Measurements from ENCODE around the gene PTPRG. TPM values are rescaled to one million over a fixed set of nuclear protein-coding genes. Genes with fewer than 3 reads are reported as not detected.

Gene PTPRG
- total RNA-seq, 1 donor from 2014 or later: 25.2 TPM

DNA sequence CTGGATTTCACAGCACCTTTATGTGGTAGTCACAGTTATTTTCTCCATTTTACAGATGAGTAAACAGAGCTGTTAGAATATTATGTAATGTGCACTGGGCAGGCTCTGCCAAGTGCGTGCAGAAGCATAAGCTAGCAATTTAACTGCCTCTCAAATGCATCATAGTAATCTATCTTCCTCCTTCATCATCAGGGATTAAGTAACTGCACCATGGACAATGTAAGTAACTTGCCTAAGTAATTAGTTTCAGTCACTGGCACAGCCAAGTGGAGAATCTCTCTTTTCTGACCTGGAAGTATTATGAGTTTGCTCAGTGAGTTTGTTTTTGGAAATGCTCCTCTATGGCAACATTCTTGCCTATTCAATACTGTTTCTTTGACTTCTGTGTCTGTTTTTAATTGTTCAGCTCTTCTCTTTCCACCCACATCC is 260.5 kb downstream of the PTPRG start:
- Histone ChIP-seq H3K27me3 (ENCODE audit: control insufficient read depth, insufficient read depth, low read length) (no peaks in the 10 kb centered on the region), H3K4me3 (ENCODE audit: low read depth, low read length) (no peak overlapping the region), H3K36me3 (ENCODE audit: control insufficient read depth, insufficient read depth, low read length) (no peaks in the 10 kb centered on the region)
- TF ChIP-seq, protein P1, sequence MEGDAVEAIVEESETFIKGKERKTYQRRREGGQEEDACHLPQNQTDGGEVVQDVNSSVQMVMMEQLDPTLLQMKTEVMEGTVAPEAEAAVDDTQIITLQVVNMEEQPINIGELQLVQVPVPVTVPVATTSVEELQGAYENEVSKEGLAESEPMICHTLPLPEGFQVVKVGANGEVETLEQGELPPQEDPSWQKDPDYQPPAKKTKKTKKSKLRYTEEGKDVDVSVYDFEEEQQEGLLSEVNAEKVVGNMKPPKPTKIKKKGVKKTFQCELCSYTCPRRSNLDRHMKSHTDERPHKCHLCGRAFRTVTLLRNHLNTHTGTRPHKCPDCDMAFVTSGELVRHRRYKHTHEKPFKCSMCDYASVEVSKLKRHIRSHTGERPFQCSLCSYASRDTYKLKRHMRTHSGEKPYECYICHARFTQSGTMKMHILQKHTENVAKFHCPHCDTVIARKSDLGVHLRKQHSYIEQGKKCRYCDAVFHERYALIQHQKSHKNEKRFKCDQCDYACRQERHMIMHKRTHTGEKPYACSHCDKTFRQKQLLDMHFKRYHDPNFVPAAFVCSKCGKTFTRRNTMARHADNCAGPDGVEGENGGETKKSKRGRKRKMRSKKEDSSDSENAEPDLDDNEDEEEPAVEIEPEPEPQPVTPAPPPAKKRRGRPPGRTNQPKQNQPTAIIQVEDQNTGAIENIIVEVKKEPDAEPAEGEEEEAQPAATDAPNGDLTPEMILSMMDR (IDR thresholded peaks at IDR 0.05; ENCODE audit: insufficient read depth, low read length, poor library complexity, severe bottlenecking): no peak
- DNase-seq (ENCODE audit: low read depth): no peak

DNA sequence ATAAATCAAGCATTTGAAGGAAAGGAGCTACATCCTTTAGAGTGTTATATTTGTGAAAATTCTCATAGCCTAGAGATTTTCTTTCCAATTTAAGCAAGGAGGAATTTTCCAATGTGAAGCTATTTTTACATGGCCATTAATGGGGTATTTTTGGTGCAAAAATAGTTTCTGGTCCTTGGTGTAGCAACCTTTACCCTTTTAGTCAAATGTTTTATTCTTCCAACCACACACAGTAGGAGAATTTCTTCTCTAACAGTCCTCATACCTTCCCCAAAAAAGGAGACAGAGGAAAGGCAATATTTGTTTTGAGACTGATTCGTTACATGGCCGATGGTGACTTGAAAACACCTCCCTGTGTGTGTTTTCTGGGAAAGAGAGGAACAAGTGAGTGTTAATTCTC is 261.2 kb downstream of the PTPRG start:
- Histone ChIP-seq H3K36me3 (ENCODE audit: control insufficient read depth, insufficient read depth, low read length) (no peaks in the 10 kb centered on the region), H3K27me3 (ENCODE audit: control insufficient read depth, insufficient read depth, low read length) (no peaks in the 10 kb centered on the region), H3K4me3 (ENCODE audit: low read depth, low read length) (no peak overlapping the region)
- DNase-seq (ENCODE audit: low read depth): no peak
- TF ChIP-seq, protein P1 (IDR thresholded peaks at IDR 0.05; ENCODE audit: insufficient read depth, low read length, poor library complexity, severe bottlenecking): no peak

DNA sequence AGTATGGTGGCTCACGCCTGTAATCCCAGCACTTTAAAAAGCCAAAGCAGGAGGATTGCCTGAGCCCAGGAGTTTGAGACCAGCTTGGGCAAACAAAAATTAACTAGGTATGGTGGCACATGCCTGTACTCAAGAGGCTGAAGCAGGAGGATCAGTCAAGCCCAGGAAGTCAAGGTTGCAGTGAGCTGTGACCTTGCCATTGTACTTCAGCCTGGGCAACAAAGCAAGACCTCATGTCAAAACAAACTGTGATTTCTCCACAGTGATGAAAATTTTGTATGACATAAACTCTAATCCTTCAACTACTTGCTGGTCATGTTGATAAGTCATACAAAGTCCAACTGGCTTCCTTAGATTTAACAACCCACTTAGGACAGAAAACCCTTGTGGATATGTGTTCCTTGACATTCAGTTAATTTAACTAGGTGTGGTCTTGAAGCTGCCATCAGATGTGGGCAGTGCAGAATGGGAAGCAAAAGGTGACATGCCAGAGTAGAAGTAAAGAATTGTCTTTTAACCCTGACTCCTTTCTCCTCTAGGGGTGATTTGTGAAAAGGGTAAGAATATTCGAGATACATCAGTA is 263.3 kb downstream of the PTPRG start:
- TF ChIP-seq, protein P1 (IDR thresholded peaks at IDR 0.05; ENCODE audit: insufficient read depth, low read length, poor library complexity, severe bottlenecking): no peak
- no peaks in the 10 kb centered on the region for H3K36me3 ChIP-seq (ENCODE audit: control insufficient read depth, insufficient read depth, low read length)
- no peak overlapping the region for H3K4me3 ChIP-seq (ENCODE audit: low read depth, low read length)
- no peak for DNase-seq (ENCODE audit: low read depth)
- H3K27me3 ChIP-seq (ENCODE audit: control insufficient read depth, insufficient read depth, low read length): no peaks in the 10 kb centered on the region

DNA sequence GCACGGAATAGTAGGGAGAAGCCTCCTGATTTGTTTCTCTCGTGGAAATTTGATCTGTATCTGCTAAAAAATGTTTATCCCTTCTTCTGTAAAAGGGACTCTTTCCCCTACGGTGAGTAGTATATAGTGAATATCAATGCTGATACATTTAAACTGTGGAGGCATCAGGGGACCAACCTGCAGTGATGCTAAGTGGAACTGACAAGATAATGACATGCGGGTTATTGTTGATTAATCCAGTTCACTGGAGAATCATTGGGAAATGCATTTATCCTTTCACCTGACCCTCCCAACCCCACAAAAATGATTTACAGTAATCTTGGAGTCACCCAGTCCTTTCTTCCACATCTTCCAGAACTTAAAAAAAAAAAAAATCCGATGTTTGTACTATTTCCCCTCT is 264.8 kb downstream of the PTPRG start:
- Histone ChIP-seq H3K4me3 (ENCODE audit: low read depth, low read length) (no peak overlapping the region), H3K27me3 (ENCODE audit: control insufficient read depth, insufficient read depth, low read length) (no peaks in the 10 kb centered on the region), H3K36me3 (ENCODE audit: control insufficient read depth, insufficient read depth, low read length) (no peaks in the 10 kb centered on the region)
- no peak for DNase-seq (ENCODE audit: low read depth)
- TF ChIP-seq, protein P1 (IDR thresholded peaks at IDR 0.05; ENCODE audit: insufficient read depth, low read length, poor library complexity, severe bottlenecking): no peak

DNA sequence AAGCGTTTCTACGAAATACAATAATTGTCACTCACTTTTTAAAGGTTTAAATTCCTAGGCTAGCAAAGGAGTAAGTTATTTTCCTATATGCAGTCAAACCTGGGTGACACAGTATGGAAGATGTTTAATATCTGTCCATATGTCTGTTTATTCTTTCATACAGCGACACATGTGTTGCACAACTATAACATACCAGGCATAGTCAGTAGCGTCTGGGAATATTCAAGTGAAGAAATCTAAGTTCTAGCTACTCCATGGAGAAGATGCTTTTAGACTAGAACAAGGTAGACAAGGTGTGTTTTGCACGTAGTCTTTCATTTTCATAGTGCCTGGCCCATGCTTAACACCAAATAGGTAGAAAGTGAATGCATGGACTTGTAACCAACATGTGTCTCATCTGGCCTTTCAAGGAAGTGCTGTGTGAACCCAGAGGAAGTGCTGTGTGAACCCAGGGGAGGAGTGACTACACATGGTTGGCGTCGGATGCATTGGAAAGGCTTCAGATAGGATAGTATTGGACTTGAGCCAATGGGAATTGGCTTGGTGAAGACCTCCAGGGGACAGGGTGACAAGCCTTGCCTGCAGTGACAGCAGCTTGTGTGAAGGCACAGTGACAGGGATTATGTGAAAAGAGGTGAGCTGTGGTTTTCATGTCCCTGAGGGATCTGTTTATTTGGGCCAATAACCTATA is 267.0 kb downstream of the PTPRG start:
- no peaks in the 10 kb centered on the region for H3K27me3 ChIP-seq (ENCODE audit: control insufficient read depth, insufficient read depth, low read length)
- TF ChIP-seq, protein P1 (IDR thresholded peaks at IDR 0.05; ENCODE audit: insufficient read depth, low read length, poor library complexity, severe bottlenecking): no peak
- no peaks in the 10 kb centered on the region for H3K36me3 ChIP-seq (ENCODE audit: control insufficient read depth, insufficient read depth, low read length)
- no peak for DNase-seq (ENCODE audit: low read depth)
- H3K4me3 ChIP-seq (ENCODE audit: low read depth, low read length): no peak overlapping the region
